ENCODE measurements around the gene DPH7.
A peak's percentile ranks its signal among the peaks of the same experiment; 100 is the strongest.

DNA sequence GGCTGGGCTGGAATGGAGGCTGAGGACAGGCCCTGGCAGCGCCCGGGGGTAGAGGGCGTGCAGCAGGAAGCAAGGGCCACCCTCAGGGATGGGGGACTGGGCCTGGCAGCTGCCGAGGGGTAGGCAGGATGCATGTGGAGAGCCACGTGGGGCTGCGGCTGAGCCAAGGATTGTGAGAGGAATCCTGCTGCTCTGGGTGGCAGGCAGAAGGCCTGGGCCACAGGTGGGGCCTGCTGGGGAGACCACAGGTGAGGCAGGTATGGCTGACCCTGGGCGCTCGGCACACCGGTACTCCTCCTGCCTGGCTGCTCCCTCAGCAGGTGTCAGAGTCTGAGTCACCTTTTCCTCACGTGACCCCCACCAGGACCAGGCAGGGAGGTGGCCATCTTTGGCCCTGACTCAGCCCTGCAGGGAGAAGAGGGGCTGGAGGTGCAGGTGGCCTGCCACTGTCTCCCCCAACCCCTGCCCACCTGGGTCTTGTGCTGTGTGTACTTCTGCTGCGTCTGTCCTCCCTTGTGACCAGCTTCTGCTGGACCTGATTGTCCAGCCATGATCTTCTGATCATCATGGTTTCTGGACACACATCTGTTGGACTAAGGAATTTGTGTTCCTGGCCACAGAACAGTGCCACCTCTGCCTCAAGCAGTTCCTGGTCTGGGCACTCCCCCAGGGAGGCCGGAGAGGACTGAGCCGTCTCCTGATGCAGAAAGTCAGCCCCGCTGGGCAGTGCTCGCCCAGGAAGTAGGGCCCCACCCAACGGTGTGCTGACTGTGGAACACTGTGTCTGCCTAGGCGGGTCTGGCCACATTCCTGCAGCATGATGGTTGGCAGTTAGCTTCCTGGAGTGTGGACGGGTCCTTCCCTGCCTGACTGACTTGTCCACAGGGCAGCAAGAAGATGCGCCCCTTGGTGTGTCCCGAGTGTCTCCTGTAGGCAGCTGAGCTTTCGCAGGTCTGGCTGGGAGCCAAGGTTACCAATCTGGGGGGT lies 33.2 kb upstream of the DPH7 start:
- TF ChIP-seq, protein P1, sequence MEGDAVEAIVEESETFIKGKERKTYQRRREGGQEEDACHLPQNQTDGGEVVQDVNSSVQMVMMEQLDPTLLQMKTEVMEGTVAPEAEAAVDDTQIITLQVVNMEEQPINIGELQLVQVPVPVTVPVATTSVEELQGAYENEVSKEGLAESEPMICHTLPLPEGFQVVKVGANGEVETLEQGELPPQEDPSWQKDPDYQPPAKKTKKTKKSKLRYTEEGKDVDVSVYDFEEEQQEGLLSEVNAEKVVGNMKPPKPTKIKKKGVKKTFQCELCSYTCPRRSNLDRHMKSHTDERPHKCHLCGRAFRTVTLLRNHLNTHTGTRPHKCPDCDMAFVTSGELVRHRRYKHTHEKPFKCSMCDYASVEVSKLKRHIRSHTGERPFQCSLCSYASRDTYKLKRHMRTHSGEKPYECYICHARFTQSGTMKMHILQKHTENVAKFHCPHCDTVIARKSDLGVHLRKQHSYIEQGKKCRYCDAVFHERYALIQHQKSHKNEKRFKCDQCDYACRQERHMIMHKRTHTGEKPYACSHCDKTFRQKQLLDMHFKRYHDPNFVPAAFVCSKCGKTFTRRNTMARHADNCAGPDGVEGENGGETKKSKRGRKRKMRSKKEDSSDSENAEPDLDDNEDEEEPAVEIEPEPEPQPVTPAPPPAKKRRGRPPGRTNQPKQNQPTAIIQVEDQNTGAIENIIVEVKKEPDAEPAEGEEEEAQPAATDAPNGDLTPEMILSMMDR (IDR thresholded peaks at IDR 0.05): no peak
- peak; percentile 52 to 81 (median 75) for TF ChIP-seq POLR2A (IDR thresholded peaks at IDR 0.05)
